HG03159 (cell line): ENCODE results near the gene SPATA9.

Source experiments
- ATAC-seq: cut with Tn5 transposase; IDR thresholded peaks from one replicate; pipeline ENCODE4 v1.9.1; 2021; ENCODE audit warnings: mild to moderate bottlenecking, moderate library complexity; ENCODE audit not compliant: unreplicated experiment

The SPATA9 gene, protein sequence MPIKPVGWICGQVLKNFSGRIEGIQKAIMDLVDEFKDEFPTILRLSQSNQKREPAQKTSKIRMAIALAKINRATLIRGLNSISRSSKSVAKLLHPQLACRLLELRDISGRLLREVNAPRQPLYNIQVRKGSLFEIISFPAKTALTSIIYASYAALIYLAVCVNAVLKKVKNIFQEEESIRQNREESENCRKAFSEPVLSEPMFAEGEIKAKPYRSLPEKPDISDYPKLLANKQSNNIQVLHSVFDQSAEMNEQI

DNA sequence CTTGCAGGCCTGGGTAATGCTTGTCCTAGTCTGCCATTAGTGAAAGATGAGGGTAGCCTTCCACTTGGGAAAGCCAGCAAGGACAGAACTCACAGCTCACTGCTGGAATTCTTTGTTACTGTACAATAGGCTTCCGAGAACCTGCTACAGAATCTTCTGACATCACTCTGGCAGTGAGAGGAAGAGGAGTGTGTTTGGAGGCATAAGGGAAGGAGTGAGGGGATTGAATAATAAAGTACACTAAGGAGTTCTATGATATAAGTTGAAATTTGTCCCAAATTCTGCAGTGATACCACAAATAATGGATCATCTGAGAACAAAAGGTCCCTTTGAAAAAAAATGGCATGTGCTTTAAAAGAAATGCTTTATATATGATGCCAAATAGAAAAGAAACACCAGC lies at the start of gene SPATA9:
Gene SPATA9, minus strand, starts transcription at position 101 of the 400 bp plus-strand sequence. CDS start 137 bp downstream, outside the sequence.
- no peak for ATAC-seq

DNA sequence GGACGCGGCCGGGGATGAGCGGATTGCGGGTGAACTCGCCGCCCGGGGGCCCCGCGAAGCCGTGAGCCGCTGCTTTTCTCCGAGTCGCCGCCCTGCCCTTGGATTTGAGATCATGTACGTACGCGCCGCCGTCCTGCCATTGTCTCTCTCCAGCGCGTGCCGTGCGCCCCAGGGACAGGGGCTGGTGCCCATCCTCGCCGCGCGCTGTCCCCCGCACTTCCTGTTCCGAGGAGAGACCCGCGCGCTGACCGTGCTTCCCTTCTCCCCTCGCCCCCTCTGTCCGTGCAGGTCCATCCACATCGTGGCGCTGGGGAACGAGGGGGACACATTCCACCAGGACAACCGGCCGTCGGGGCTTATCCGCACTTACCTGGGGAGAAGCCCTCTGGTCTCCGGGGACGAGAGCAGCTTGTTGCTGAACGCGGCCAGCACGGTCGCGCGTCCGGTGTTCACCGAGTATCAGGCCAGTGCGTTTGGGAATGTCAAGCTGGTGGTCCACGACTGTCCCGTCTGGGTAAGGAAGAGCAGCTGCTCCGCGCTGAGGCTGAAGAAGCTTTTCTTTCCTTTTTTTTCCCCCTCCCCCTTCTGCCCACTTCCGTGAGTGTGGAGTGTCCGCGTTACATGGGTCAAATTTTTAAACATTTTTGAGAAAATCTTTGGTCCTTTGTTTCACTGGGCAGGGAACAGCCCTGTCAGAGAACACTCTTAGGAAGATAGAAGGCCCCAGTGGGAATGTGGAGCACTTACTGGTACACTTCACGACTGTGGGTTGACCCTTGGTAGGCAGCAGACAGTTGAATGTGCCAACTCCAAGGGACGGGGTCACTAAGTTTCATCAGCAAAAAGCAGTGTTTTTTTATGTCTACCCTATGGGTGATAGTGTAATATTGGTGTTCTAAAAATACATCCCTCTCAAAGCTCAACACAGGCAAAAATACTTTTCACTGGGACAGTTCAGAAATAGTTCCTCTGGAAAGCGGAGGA lies 49.1 kb upstream of the SPATA9 start:
- ATAC-seq = peak; percentile 30

DNA sequence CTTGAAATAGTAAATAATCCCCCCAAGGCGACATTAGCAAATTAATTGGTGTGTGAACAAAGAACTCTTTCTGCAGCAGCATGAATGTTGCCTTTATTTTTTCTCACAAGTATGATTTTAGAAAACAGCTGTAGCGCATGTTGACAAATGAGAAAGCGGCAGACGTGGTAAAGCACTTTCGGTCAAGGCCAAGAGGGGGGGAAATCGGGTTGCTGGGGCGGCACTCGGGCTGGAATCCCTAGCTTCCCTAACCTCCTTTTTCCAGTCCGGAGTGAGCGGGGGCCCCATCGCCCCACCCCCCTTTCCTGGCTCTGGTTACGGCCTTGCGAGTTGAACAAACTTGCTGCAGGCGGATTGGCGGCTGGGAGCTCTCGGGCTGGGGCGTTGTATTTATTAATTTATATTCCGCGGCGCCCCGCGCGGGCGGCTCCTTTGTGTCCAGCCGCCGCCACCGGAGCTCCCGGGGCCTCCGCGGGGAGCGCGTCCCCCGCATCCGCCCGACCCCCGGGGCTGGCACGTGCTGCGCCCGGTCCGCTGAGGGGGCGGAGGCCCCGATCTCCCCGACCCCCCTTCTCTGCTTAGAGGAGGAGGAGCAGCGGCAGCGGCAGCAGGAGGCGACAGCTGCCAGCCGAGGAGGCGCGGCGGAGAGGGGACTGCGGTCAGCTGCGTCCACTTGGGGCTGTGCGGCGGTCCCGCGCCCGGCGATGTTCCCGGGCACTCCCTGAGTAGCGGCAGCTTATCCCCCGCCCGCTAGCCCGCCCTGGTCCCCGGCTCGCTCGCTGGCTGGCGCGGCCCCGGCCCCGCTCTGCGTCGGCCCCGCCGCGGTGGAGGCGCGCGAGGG lies 48.2 kb upstream of the SPATA9 start, which contains the start of gene RHOBTB3:
Gene RHOBTB3, plus strand, starts transcription at position 607 of the 841 bp plus-strand sequence. CDS start 347 bp downstream, outside the sequence.
- peak; percentile 38 for ATAC-seq

DNA sequence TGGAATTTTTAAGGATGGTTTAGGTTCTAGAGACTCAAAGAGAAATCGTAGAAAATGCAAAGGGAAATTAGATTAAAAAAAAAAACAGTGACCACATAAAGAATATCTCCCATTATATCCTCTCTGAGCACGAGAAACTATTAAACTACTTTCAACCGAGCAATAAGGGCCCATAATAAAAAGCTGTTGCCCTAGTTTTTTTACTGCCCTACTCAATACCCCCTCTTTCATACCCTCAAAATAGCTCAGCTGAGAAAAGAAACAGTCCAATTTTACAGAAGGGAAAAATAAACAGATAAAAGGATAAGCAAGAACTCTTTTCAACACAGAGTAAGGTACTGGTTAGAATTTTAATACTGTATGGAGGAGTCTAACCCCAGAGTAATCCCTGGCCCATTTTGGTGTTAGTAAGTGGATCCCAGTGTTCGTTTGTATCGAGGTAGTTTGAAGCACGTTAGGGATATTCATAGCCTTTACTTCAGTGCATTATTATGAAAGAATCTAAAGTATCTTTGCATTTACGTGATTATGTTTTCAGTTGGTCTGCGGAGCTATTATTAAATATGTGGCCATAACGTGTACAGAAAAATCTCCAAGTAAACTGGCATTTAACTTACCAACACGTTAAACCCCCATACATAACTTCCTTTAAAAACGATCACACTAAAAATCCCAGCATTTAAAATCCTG lies 47.4 kb upstream of the SPATA9 start:
- no peak for ATAC-seq

DNA sequence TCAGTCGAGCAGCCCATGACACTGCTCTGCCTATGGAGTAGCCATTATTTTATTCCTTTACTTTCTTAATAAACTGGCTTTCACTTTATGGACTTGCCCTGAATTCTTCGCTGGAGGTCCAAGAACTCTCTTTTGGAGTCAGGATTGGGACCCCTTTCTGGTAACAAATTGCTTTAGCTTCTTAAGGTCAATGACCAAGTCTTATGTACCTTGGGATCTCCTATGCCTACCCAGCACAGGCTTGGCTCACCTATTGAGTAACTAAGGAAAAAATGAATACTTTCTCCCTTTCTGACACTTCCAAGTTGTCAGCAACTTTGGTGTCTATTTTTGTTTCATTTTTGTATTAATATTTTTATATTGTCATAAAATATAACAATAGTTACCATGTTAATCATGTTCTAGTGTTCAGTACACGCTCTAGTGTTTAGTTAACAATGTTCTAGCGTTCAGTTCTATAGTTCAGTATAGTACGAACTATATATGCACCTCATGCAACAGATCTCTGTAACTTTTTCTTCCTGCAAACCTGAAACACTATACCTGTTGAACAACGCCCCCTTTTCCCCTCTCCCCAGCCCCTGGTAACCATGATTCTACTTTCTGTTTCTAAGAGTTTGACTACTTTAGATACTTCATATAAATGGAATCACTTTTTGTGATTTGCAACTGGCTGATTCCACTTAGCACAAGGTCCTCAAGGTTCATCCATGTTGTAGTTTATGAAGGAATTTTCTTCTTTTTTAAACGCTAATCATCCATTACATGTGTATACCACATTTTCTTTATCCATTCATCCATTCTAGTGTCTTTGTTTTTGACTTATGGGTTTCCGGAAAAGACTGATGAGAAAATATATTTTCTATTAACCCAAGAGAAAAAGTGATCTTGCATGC lies 46.6 kb upstream of the SPATA9 start:
- no peak for ATAC-seq

GRCh38 chr5:95728494-95729114 lies 45.8 kb upstream of the SPATA9 start:
- no peak for ATAC-seq

- peak; percentile 52 for ATAC-seq
These were observed 45.0 kb upstream of the SPATA9 start for GRCh38 chr5:95727764-95728191.

GRCh38 chr5:95726811-95727763 lies 44.3 kb upstream of the SPATA9 start:
- no peak for ATAC-seq

DNA sequence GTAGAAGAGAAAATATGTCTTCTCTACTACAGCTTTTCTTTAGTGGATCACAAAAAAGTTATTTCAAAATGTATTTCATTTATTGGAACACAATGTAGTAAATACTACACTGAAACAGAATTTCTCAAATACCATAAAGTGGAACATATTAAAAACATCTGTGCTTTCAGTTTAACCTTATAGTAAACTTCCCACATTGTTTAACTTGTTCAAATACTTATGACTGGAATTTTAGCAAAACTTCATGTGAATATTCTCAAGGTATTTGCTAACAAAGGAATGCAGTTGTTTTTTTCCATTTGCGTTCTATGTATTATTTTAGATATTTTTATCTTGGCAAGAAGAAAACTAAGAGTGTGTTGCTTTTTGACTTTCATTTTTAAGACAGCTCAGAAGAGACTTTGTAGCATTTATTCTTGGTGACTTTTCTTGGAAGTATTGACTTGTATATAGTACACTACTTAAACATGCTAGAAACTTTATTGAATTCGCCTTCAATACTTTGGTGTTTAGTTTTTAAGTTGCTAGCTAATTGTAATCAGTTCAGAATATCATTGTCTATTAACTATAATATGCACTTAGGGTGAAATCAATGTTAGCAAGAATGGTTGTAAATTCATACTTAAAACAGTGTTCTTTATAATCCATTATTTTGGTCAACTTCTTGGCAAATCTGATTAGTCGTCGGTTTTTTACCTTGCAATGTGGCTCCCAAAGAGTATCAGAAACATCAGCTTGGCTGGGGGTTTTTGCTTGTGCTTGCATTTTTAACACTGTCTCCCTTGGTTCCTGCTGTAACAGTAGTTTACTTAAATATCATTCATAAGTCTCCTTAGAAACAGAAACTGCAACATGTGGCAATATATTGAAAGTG lies 43.4 kb upstream of the SPATA9 start:
- ATAC-seq = no peak

- ATAC-seq = no peak
These were observed 42.5 kb upstream of the SPATA9 start for GRCh38 chr5:95725071-95725820.

DNA sequence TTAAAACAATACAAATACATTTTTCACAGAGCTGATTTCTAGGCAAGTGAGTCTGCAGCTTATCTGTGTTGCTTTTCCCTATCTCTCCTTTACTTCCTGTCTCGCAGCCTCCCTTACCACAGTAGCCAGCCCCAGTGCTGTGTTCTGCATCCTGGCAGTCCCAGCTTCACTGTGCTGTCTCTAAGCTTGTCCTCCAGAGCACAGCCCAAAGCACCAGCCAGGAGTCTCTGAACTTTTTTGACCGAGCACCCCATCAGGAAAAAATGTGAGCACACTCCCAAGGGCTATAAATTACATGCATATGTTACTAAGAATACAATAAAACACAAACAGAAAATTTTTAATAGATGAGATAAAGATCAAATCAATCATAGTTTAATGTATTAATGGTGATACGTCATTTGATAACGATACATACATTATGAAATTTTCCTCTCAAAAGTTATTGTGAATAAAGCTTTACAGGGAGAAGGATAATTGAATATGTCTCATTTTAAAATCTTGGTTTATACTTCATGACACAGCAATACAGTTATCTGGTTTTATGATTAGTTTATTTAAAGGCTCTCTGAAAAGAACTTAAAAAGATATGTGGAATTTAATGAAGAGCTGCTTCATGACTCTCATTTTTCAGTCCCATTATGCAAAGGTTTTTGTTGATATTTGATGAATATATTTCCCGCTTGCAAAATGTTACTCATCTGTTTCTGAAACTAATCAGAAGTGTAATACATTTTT lies 41.0 kb upstream of the SPATA9 start:
- ATAC-seq = no peak

DNA sequence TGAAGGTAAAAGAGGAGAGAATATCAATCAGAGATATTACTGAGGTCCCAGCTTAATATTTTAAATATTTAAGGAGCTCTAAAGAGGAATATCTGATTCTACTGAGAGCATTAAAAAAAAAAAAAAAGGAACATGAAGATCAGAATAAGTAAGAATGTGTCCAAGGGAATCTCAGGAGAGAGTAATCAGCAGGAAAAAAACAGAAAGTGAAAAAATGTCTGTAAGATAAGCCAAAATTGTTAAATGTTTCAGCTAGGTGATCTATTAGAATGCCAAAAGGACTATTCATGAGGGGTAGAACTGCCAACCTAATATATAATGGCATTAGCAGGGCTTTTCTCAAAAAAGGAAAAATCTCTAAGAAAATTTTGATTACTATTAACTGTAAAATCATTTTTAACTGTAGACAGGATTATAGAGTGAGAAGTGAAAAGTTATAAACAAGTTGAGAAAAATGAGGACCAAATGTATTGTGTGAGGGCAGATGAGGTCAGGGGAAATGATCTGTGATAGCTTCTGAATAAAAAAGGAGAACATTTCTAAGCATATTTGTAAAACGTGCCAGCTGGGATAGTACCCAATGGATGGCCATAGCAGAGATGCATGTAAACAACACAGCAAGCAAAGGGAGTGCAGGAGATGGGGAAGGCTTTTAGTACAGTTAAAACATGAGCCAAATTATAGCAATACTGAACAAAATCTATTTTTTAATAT lies 38.9 kb upstream of the SPATA9 start:
- no peak for ATAC-seq

- ATAC-seq = no peak
These were observed 37.4 kb upstream of the SPATA9 start for GRCh38 chr5:95720094-95720786.

DNA sequence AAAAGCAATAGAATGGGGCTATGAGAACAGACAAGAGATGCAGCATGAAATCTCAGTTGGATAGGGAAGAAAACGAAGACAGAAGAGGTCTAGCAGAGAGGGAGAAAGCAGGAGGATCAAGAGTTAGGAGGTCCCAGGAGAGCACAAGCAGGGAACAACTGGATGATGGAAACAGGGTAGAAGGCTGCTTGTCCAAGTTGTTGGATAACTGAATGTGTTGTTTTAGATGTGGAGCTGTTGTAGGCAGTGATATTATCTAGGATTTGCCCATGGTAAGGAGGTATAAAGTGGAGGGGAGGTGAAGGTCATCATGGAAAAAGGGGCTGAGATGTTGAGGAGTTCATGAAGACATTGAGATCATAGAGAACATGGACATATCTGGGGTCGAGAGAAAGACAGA lies 35.9 kb upstream of the SPATA9 start:
- no peak for ATAC-seq
